ENCODE measurements around the gene SPATA21.
A peak's percentile ranks its signal among the peaks of the same experiment; 100 is the strongest.

The SPATA21 gene

GRCh38 chr1:16450863-16451481 lies 13.7 kb upstream of the SPATA21 start:
- DNase-seq: no peak

DNA sequence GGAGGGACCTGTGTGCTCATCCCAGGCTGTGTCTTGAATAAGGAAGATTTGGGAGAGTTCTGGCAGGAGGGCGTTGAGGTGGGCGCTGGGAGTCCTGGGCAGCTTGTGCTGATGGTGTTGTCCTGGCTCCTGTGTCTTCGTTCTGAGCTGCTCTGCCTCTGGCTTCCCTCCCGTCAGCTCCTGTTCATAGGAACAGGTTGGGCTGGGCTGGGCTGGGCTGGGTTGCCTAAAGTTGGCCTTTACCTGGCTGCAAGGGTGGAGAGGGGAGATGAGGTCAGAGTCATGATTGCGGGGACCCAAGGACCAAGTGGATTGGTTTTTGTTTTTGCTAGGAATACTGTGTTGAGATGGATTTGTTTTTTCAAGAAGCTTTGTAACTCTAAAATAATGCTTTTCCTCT lies 12.4 kb upstream of the SPATA21 start:
- DNase-seq: no peak

GRCh38 chr1:16449065-16449464 lies 11.8 kb upstream of the SPATA21 start:
- no peak for DNase-seq

- no peak for DNase-seq
These were observed 10.4 kb upstream of the SPATA21 start for GRCh38 chr1:16447641-16448040.

GRCh38 chr1:16446116-16446515 lies 8.9 kb upstream of the SPATA21 start:
- no peak for DNase-seq

GRCh38 chr1:16445052-16445451 lies 7.8 kb upstream of the SPATA21 start:
- no peak for DNase-seq

- no peak for DNase-seq
These were observed 6.9 kb upstream of the SPATA21 start for GRCh38 chr1:16443975-16444770.

DNA sequence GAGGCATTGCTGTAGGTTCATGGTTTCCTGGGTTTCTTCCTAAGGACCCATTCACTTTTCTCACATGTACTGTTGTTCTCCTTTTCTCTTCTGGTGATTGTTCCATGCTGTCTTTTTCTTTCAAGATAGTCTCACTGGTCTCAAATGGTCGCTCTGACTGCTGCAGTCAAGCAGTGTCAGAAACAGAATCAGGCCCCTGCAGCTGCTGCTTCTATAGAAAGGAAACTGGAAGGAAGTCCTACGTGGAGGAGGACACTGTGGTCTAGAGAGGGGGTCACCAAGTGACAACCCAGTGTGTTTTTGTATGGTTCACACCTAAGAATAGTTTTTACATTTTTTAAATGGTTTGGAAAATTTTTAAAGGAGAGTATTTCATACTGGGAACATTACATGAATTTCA lies 5.7 kb upstream of the SPATA21 start:
- no peak for DNase-seq

GRCh38 chr1:16442265-16442664 lies 5.0 kb upstream of the SPATA21 start:
- DNase-seq: no peak

- no peak for DNase-seq
These were observed 4.0 kb upstream of the SPATA21 start for GRCh38 chr1:16441282-16441665.

DNA sequence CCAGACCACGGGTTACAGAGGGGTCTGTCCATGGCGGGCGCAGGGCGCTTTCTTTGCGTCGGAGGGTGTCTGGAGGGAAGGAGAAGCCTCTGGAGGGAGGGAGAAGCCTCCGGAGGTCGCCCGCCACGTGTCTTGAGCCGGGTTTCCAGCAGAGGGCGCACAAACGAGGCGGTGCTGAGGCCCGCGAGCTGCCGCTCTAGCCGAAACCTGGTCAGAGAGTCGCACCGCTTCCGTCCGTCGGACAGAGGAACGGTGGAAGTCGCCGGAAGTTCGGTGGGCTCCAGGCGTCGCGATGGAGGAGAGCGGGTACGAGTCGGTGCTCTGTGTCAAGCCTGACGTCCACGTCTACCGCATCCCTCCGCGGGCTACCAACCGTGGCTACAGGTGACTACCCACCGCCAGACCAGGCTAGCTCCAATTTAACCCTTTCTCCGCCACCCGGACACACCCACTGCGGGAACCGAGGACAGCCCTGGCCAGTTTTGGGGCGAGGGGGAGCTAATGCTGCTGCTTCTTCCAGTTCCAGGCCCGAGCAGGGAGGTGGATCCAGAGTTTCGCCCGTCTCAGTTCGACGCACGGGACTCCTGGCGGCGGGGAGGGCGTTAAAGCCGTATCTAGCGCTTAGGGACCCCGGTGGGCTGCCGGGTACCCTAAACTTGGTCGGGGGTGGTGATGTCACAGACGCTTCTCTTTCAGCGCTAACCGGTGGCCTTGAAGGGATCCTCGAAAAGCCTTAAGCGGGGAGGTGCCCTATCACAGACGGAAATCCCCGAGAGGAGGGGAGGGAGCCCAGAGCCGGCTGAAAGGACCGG lies 3.5 kb upstream of the SPATA21 start, which contains the start of gene NECAP2:
Gene NECAP2 (plus strand): TSS at position 255 of the 812 bp plus-strand sequence. CDS start 38 bp downstream, at position 293.
- DNase-seq: peak; percentile 91

GRCh38 chr1:16440131-16440469 lies 2.9 kb upstream of the SPATA21 start:
- DNase-seq: no peak

- DNase-seq: no peak
These were observed 1.7 kb upstream of the SPATA21 start for GRCh38 chr1:16438924-16439323.

GRCh38 chr1:16438516-16438915 lies 1.3 kb upstream of the SPATA21 start:
- no peak for DNase-seq

GRCh38 chr1:16434501-16434900 lies 2.7 kb downstream of the SPATA21 start:
- DNase-seq: no peak

DNA sequence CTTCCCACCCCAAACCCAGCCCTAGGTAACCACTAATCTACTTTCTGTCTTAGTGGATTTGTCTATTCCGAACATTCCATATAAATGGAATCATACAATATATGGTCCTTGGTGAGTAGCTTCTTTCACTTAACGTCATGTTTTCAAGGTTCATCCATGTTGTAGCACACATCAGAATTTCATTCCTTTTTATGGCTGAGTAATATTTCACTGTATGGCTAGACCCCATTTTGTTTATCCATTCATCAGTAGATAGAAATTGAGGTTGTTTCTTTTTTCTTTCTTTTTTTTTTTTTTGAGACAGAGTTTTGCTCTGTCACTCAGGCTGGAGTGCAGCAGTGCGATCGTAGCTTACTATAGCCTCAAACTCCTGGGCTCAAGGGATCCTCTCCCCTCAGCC lies 3.2 kb downstream of the SPATA21 start:
- no peak for DNase-seq

- DNase-seq: no peak
These were observed 4.2 kb downstream of the SPATA21 start for GRCh38 chr1:16433030-16433429.

DNA sequence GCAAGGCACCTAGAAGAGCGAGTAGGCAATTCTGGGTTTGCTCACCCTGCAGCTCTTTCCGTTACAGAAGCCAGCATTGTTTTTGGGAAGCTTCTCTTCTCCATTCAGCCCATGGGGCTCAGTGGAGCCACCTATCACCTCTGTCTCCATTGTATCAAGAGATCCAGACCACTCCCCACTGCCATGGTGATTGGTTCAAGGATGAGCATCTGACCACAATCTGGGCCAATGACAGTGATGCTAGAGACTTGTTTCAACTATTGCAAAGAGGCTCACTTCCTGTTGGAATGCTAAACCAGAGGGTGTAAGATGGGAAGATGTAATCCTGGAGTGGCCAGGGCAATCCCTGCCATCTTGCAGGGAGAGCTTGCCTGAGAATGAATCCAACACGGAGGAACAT lies 6.6 kb downstream of the SPATA21 start:
- DNase-seq: no peak

DNA sequence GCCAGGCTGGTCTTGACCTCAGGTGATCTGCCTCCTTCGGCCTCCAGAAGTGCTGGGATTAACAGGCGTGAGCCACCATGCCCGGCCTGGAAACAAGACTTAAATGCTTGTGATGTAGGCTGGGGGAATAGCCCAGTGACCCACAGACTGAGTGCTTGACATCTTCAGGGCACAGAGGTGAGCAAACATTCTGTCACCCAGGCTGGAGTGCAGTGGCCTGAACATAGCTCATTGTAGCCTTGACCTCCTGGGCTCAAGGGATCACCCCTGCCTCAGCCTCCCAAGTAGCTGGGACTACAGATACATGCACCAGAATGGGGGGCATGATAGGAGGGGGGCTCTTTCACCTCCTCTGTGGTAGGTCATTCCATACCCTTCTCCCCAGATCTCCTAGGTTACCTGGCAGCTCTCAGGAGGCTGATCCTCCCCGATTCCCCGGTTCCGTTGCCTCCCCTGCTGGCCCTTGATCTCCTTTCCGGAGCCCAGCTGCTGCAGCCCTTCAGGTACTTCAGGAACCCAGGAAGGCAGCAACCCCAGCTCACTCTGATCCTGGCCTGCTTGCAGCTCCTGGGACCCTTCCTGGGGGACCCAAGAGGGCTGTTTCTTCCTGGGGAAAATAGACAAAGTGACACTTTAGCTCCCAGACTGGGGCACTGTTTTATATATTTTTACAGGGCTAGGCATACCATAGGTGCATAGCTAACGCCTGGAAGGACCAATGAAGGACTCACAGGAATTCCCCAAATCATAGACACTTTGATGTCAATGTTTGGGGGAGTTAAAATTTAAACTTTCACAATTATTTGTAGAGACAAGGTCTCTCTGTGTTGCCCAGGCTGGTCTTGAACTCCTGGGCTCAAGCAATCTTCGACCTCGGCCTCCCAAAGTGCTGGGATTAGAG lies 11.8 kb downstream of the SPATA21 start:
- DNase-seq: no peak

GRCh38 chr1:16422041-16422440 lies 15.2 kb downstream of the SPATA21 start:
- DNase-seq: no peak

GRCh38 chr1:16421201-16421600 lies 16.0 kb downstream of the SPATA21 start:
- DNase-seq: no peak

DNA sequence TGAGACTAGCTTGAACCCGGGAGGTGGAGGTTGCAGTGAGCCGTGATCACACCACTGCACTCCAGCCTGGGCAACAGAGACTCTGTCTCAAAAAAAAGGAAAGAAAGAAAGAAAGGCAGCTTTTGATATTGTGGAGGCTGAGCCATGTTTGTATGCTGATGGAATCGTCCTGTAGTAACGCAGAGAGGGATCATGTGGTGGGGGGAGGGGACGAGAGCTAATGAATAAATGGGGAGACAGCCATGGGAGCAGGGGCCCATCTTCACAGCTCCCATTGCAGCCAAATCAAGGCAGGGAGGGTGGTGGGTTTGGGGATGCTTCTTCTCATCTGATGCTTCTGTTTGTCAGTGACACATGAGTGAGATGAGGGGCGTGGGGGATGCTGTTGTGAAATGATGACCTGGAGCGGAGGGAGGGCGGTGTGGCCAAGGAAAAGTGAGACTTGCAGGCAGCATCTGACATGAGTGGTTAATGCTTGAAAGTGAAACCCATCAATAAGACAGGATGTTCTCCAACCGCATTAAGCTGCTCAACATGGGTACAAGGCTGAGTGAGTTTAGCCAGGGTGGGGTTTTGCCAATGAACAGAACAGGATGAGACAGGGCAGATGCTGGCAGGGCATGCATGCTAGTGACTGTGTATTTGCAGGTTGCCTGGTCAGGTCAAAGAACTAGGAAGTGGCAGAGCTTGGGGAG lies 16.7 kb downstream of the SPATA21 start:
- DNase-seq: no peak
